ENCODE results near the gene CAT.

CAT gene

DNA sequence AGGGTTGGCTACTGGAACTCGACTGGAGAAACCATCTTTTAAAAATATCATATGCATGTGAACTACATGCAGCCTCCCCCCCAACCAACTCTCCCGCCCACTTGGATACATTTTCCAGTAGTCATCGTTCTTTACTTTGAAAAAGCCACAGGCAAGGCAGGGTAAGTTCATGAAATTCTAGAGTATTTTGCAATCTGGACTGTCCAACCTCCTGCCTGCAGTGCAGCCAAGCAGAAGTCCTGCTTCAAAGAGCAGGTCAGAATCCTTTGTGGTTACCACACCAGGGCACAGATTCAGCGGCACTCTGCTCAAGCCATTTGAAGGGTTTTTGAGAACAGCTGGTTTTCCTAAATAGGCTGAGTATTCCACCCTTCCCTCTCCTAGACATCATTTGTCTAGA lies 62.8 kb downstream of the CAT start:
- peak; percentile 15 for DNase-seq

DNA sequence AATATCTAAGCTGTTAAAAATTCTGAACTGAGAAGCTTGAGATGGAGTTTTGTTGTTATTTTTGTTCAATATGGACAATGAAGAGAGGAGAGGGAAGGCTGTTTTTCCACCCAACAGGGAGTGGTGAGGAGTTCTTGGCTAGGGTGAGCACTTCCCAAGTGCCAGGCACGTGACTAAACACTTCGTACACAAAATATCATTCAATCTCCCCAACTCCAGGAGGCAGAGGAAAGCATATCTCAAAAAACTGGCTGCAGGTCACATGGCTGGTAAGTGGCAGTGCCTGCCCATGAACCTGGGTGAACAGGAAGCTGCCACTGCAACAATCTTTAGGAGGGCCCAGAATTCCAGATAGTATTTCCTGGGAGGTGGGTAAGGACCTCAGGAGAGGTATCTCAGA lies 63.2 kb downstream of the CAT start:
- no peak for DNase-seq

DNA sequence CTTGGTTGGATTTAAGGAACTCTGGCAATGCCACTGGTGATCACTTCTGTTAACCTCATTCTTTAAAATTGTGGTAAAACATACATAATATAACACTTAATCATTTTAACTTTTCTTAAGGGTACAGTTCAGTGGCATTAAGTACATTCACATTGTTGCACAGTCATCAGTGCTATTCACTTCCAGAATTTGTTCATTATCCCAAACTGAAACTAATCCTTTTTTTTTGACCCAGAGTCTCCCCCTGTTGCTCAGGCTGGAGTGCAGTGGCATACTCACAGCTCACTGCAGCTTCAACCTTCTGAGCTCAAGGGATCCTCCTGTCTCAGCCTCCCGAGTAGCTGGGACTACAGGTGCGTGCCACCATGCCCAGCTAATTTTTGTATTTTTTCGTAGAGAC lies 64.2 kb downstream of the CAT start:
- no peak for DNase-seq

DNA sequence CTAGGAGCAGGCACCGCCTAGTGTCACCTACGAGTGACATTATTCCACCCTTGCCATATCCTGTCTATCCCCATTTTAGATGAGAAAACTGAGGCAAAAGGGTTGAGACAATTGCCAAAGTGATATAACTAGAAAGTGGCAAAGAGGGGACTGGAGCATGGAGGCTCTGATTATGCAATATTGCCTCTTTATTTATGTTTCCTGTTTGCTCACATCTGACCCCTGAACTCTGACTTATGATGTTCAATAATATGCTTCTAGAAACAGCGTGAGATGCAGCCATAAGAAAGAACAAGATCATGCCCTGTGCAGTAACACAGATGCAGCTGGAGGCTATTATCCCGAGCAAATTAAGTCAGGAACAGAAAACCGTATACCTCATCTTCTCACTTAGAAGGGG lies 67.1 kb downstream of the CAT start:
- DNase-seq = no peak

DNA sequence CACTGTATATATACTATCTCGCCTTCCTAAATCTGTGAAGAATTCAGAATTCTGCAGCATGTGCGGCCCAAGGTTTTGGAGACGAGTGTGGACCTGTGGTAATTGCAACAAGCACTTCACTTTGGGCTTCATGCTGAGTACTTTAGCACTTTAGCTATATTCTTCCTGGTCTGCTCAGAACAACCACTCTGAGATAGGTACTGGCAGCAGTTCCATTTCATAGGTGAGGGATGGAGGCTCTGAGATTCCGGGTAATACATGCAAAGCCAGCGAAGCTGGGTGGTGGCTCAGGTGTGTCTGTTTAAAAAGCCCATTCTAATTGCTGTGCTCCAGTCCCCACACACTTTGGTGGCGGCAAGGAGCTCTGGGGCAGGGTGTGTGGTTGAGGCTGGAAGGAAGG lies 68.4 kb downstream of the CAT start:
- no peak for DNase-seq

DNA sequence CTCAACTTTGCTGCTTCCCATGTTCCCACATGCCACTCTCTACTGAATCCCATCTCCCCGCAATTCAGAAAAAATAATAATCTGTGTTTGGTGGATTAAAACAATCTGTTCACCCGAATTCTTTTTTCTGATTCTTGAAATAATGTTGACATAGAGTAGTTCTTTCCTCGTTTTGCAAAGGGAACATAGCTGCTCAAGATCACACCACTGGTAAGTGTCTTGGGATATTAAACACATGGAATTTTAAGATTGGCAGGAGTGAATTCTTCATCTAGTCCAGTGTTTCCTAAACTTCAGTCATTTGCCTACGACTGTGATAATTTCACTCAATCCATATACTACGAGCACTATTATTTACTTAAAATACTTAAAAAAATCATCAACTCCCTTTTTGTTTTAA lies 68.9 kb downstream of the CAT start:
- DNase-seq = no peak

DNA sequence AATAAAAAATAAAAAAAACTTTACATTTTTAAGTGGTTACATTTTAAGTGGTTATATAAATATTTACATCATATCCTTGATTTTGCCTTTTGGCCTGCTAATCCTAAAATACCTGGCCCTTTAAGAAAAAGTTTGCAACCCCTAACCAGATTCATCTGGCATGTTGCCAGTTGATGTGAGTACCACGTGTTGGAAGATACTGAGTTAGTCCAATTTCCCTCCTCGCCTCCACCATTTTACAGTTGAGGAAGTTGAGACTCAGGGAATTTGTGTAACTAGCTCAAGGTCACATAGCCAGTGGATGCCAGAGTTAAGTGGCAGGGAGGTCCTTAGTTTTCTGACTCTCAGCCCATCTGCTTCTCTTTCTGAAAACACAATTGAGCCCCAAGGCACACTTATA lies 69.8 kb downstream of the CAT start:
- no peak for DNase-seq

DNA sequence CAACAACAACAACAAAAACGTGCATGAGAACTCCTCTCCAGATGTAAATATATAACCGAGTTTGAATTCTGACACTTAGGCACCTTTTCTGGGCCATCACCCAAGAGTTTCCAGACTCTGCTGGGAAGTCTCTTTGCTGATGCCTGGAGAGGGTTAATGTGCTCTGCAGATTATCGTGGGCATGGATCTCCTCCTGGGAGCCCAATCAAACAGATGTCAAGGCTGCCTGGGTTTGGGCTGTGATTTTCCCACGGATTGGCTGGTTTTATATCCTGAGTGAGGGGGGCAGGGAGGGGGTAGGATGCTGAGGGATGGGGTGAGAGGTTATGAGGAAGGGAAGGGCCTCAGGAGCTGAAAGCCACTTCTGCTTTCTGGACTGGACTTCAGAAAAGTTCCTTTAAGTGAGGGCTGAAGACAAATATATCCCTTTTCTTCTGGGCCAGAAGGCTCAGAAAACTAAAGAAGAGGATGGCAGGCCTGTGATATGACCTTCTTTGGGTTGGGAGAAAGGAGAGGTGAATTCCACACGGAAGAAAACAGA lies 70.7 kb downstream of the CAT start:
- no peak for DNase-seq

DNA sequence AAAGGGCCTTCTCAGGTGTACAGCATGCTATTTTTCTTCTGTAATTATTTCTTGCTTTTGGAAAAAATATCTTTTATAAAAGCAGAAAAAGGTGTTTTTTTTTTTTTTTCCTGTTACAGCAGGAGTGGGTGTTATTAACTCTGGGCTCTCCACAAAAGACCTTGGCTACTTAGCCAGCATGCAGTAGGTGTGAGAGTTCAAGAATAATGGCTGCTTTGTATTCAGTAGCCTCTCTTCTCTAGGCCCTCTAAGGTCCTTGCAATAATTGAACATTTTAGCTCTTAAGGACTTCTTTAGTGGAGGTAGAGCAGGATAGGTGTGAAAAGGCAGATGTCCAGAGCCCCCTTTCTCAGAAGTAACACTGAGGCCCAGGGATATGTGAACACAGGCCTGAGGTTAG lies 71.5 kb downstream of the CAT start:
- no peak for DNase-seq

DNA sequence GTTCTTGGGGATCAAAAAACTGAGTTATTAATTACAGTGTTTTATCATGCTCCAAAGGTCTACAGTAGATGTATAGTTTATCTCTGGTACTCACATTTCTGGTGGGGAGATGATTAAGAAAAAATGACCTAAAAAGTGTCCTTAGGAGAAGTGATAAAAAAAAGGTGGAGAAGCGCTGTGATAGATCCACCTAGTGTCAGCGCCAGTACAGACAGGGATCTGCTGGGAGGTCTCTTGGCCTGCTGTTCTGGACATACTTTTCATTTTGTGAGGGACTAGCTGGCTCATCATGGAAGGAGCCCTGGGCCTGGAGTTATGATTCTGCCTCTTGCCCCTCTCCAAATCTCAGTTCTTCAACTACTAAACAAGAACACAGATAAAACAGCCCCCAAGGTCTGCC lies 71.9 kb downstream of the CAT start:
- no peak for DNase-seq

DNA sequence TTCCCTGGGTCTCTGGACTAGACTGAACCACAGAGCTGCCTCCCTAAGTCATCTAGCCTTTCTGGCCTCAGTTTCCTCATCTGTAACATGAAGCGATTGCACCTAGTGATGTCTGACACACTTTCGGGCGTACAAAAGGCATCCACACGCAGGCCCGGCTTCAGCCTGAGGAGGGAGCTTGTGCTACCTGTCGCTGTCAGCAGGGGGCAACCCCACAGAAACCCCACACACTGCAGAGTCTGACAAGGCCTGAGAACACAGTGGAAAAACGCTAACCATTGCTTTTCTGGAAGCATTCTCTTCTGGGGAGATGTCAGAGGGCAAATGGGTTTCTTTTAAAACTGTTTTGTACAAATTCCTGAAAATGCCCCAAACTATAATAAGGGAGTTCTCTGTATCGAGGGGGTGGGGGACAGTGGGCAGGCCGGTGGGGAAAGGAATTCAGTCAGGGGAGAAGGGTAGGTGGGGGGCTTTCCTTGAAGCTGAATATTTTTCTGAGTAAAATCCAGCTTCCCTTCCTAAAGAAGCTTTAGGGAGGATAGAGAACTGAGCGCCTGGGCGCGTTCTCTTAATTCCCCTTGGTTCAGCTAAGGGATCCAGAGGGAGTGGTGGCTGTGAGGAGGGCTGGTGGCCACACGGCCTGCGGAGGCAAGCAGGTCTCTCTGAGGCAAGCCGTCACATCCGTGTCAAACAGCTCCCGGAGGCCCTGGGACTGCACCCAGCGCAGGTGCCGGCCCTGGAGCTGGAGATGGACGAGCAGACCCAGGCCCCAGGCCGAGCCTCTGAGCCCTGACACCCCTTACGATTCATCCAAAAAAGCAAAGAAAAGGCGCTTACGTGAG lies 74.3 kb downstream of the CAT start:
- peak; percentile 17 for DNase-seq

DNA sequence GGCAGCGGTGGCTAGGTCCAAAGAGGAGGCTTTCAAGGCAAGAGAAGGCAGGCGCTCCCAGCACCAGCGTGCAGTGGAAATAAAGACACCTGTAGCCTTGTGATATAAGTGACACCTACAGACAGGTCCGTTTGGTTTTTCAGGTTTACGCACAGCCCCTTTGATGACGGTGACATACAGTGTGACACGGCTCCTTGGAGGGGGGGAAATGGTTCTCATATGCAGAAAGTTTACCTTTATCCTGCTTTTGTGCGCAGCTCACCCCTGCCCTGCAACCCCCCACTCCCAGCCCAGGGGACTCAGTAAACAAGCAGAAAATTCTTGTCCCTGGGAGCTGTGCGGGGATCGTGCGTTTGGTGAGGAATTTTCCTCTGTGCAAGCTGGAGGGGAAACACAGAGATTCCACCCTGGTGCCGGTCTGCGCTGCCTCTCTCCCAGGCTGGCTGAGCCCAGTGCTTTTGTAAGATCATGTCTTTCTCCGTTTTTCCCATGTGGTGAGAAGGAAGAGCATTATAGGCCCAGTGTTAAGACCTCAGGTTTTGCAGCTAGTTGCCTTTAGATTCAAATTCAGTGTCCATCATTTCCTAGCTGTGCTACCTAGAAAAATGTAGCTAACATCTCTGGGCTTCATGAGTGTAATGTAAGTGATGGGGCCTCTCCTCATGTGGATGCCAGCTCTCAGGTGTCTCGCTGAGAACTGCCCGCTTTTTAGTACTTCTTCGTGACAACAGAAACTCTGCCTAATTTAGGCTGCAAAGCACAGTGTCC lies 75.1 kb downstream of the CAT start, which contains the start of gene ELF5:
ELF5 (minus strand) TSS at position 113 of the 768 bp plus-strand sequence. CDS start 8,045 bp downstream, outside the sequence.
- no peak for DNase-seq

DNA sequence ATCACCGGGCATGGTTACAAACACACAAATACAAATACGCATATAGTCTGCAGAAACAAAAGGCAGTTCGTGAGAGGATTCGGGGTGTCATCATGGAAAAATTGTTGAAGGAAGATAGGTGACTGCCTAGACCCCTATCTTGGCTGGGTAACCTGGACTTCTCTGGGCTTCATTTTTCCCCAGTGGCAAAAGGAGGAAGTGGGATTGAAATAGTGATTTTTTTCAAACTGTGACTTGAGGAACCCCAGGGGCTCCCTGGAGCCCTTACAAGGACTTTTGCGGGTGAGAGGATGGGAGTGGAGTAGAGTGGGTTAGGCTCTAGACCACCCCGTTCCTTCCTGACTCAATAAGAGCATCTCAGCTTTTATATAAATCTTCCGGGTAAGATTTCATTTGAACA lies 75.9 kb downstream of the CAT start:
- DNase-seq = no peak

DNA sequence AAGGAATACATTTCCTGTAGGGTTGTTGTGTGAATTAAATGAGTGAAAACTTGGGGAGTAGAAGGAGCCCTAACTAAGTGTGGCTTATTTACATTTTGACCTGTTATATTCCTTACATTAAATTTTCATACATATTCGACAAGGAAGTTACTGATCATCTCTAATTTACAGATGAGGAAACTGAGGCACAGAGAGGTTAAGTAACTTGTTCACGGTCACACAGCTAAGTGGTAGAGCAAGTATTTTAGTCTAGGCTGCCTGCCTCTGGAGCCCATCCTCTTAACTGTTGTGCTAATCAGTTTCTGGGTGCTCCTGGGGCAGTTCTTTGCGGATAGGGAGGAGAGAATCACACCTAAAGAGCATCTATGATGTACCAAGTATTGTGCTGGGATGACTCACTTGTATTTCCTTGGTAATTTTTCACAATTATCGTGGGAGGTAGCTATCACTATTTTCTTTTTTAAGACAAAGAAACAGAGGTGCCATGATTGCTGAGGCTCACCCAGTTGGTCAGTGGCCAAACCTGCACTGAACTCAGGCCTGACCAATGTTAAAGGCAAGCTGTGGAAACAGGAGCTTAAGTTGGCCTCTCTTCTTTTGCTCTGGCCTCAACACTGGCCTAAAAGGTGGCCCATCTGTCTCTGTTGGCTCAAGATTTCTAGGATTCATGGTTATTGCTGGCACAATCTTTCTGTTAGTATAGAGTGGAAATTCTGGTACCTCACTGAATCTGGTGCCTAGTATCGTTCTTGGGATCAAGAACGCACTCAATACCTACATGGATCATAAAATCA lies 77.7 kb downstream of the CAT start:
- DNase-seq = no peak

DNA sequence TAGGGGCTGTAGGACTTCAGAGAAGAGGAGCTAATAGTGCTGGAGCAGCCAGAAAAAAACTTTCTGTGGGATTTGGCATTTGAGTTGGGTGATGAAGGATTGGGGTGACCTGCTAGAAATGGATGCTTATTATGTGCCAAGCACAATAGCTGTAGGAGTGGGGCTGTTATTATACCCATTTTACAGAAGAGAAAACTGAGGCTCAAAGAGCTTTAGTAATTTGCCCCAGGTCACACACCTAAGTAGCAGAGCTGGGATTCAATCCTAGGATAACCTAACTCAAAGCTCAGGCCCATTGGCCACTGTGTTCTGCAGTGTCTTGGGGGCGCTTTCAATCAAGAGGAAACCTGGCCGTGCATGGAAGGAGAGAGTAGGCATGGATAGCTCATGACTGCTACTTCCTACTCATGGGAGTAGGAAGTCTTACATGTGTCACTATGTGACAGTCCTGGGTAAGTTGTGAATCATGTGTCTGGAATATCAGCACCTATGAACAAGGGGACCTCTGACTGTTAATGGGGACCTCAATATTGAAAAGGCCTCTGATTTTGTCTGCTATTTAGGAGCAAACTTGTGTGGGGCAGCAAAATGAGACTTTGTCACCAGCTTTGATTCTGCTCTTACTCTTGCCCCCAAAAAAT lies 81.0 kb downstream of the CAT start:
- no peak for DNase-seq

DNA sequence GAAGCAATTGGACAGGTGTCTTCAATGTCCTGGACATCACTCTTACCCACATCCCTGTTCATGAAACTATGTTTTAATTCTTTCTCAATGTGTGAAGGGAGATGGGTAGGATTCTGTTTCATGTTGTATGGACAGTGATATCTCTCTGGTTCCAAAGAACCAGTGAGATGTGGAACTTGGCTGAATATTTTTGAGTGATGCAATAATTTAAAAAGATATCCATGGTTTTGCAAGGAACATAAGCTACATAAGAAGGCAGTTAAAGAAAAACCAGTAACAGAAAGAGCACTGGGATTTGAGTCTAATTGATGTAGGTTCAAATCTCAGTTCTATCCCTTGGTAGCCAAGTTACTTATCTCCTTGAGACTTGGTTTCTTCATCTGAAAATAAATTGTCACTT lies 82.5 kb downstream of the CAT start:
- DNase-seq = no peak
